Mesothelial cell of epicardium (in vitro differentiated cells): ENCODE data around the gene PCSK5. TPM values are rescaled to one million over a fixed set of nuclear protein-coding genes. Genes with fewer than 3 reads are reported as not detected.

ENCODE experiments used
- DNase-seq, 2 experiments: peaks; one replicate each; pipeline ENCODE4 v3.0.0; 2021; ENCODE audit warnings: low spot score in 2 of 2; ENCODE audit not compliant: unreplicated experiment in 2 of 2
- H3K27ac Mint-ChIP-seq: 2 replicates; pipeline ENCODE4 v1.8.0; 2021; ENCODE audit warnings: mixed read lengths
- H3K27me3 Mint-ChIP-seq: 2 replicates; pipeline ENCODE4 v1.8.0; 2021; ENCODE audit warnings: low read depth, mixed read lengths
- H3K36me3 Mint-ChIP-seq: 2 replicates; pipeline ENCODE4 v1.8.0; 2021; ENCODE audit warnings: mixed read lengths
- H3K4me1 Mint-ChIP-seq: 2 replicates; pipeline ENCODE4 v1.8.0; 2021; ENCODE audit warnings: mixed read lengths
- H3K4me3 Mint-ChIP-seq: 2 replicates; pipeline ENCODE4 v1.8.0; 2021; ENCODE audit warnings: mild to moderate bottlenecking, moderate library complexity, mixed read lengths
- H3K9me3 Mint-ChIP-seq: 2 replicates; pipeline ENCODE4 v1.8.0; 2021; ENCODE audit warnings: mixed read lengths
- CTCF ChIP-seq: fragments of 200-600 bp; sonication (generic); IDR thresholded peaks from one replicate; pipeline ENCODE4 v1.5.0; 2021; ENCODE audit warnings: antibody characterized with exemption; ENCODE audit not compliant: unreplicated experiment
- total RNA-seq: library from RNA; stranded (reverse); gene quantifications from 3 replicates; pipeline ENCODE4 v1.2.1, GENCODE V29; 2021

PCSK5 gene
- total RNA-seq, 1 donor from 2014 or later: 15.7 TPM

GRCh38 chr9:76377791-76378190, 487.3 kb downstream of the PCSK5 start:
- peaks cover 24% of the 10 kb centered on the region for H3K4me1 Mint-ChIP-seq
- H3K27me3 Mint-ChIP-seq: no peaks in the 10 kb centered on the region
- no peak for TF ChIP-seq CTCF
- no peak overlapping the region for H3K4me3 Mint-ChIP-seq
- H3K36me3 Mint-ChIP-seq: no peaks in the 10 kb centered on the region
- H3K27ac Mint-ChIP-seq: no peak overlapping the region
- DNase-seq: no peak
- H3K9me3 Mint-ChIP-seq: no peaks in the 10 kb centered on the region

- no peak for TF ChIP-seq CTCF
- Mint-ChIP-seq H3K4me1 (peaks cover 17% of the 10 kb centered on the region), H3K9me3 (no peaks in the 10 kb centered on the region), H3K36me3 (peaks cover 1% of the 10 kb centered on the region), H3K27me3 (no peaks in the 10 kb centered on the region), H3K4me3 (no peak overlapping the region), H3K27ac (no peak overlapping the region)
- DNase-seq: no peak
These were observed 488.0 kb downstream of the PCSK5 start for GRCh38 chr9:76378367-76379073.

GRCh38 chr9:76379494-76379893, 489.0 kb downstream of the PCSK5 start:
- no peaks in the 10 kb centered on the region for H3K27me3 Mint-ChIP-seq
- H3K27ac Mint-ChIP-seq: no peak overlapping the region
- H3K4me1 Mint-ChIP-seq: peaks cover 12% of the 10 kb centered on the region
- no peak for TF ChIP-seq CTCF
- peaks cover 1% of the 10 kb centered on the region for H3K36me3 Mint-ChIP-seq
- no peaks in the 10 kb centered on the region for H3K9me3 Mint-ChIP-seq
- no peak overlapping the region for H3K4me3 Mint-ChIP-seq
- no peak for DNase-seq

GRCh38 chr9:76390656-76391055, 500.2 kb downstream of the PCSK5 start:
- Mint-ChIP-seq H3K27ac (no peak overlapping the region), H3K9me3 (peaks cover 10% of the 10 kb centered on the region), H3K4me1 (peaks cover 6% of the 10 kb centered on the region), H3K27me3 (no peaks in the 10 kb centered on the region), H3K4me3 (no peak overlapping the region), H3K36me3 (peaks cover 16% of the 10 kb centered on the region)
- no peak for TF ChIP-seq CTCF
- no peak for DNase-seq

- TF ChIP-seq CTCF: no peak
- no peaks in the 10 kb centered on the region for H3K27me3 Mint-ChIP-seq
- peak; percentile 92 to 99 for DNase-seq
- peaks cover 16% of the 10 kb centered on the region for H3K36me3 Mint-ChIP-seq
- H3K4me3 Mint-ChIP-seq: peak within 1 kb of the TSS; percentile 83
- peaks cover 10% of the 10 kb centered on the region for H3K9me3 Mint-ChIP-seq
- peak within 1 kb of the TSS; percentile 97 for H3K27ac Mint-ChIP-seq
- H3K4me1 Mint-ChIP-seq: peaks cover 6% of the 10 kb centered on the region
These were observed 503.9 kb downstream of the PCSK5 start, which contains the start of gene RFK for GRCh38 chr9:76394195-76394959. TSS of gene RFK (minus strand) at chr9:76394426. CDS start at chr9:76394171, 255 bp downstream.
